Endometrium (tissue), 2 donors: ENCODE measurements around the gene CERS3.

Experiments
- FAIRE-seq: peaks from 2 replicates; lab custom pipeline; 2012; peaks lifted over from hg19 to GRCh38; lab: Jason Lieb, UNC
- donor health status: control.
- donor health status: control.

The CERS3 gene

DNA sequence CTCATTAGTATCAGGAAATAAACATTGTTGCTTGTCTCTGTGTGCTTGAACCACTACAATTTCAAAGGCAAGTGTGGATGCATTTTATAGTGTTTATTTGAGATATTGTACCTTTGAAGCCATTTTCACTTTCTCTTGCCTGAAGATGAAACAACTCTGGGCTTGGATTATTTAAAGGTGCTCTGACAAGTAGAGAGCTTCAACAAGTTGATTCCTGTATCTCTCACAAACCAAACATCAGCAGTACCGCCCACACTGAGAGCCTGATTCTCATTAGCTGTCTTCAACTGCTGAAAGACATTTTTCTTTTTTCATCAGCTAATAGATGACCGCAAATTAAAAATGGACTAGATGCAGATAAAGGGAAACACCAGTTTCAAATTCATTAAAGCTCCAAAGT, 806 bp upstream of the CERS3 start:
- no peak for FAIRE-seq

DNA sequence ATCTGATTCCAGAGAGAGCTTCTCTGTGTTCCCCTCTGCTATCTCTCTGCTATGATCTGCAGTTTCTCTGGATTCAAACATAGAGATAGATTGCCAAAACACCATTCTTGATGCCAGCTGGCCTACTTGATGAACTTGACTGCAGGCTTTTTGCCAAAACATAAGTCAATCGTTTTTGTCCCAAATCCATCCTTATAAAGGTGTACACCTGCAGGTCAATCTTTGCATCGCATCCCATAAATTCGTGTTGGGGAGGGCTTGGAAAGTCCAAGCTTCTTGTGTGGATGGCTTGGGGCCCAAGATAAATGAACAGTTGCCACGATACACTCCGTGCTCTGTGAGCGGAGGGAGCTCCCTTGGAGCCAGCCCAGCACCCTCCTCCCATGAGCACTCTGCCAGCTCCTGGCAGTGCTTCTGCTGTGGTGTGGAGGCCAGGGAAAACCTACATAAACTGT, 2.7 kb downstream of the CERS3 start:
- no peak for FAIRE-seq

DNA sequence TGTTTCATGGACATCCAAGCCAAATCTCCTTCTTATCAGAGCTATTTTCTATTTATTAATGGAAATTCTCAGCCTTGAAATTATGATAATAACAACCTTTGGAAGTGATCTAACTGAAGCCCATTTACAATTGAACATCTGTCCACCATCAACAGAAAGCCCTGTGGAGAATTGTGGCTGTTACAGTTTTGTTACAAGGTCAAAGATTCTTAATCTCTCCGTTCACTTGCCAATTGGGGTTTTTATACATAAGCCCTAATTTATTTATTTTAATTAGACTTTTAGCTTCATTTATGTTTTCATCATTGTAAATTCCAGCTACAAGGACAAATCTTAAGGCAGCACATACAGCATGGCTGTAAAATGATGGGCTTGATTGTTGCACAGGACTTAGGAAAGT, 3.3 kb downstream of the CERS3 start:
- FAIRE-seq = no peak

DNA sequence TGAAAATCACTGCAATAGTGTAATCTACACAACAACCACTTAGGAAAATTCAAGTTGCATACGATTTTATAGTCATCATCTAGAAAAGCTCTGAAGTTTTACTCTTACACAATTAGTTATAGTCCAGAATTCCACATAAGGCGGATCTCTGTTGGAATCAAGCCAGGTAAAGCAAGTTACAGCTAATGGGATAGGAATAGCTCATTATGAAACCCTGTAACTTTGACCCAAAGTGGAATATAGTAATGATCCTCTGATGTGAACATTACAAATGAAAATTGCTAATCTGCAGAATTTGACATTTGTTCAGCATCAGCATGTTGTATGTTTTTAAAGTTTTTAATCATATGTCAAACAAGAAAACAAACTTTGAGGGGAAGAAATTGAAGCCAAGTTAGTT, 4.4 kb downstream of the CERS3 start:
- FAIRE-seq = no peak

DNA sequence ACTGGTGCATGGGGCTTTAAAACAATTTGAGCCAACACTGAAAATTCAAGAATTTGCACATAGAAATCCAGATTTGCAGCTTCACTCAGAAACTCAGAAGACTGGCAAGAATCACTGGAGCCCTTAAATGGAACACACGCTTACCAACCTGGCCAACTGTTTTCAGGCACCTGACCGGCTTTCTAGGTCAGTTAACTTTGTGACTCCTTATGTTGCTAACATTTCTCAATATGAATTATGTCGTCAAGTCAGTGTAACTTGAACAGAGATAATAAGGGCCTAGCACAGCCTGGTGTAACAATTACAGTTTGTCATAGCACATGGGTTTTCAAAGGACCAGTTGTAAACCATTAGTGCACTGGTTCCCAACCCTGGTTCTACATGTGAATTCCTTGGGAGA, 6.8 kb downstream of the CERS3 start:
- FAIRE-seq = no peak

DNA sequence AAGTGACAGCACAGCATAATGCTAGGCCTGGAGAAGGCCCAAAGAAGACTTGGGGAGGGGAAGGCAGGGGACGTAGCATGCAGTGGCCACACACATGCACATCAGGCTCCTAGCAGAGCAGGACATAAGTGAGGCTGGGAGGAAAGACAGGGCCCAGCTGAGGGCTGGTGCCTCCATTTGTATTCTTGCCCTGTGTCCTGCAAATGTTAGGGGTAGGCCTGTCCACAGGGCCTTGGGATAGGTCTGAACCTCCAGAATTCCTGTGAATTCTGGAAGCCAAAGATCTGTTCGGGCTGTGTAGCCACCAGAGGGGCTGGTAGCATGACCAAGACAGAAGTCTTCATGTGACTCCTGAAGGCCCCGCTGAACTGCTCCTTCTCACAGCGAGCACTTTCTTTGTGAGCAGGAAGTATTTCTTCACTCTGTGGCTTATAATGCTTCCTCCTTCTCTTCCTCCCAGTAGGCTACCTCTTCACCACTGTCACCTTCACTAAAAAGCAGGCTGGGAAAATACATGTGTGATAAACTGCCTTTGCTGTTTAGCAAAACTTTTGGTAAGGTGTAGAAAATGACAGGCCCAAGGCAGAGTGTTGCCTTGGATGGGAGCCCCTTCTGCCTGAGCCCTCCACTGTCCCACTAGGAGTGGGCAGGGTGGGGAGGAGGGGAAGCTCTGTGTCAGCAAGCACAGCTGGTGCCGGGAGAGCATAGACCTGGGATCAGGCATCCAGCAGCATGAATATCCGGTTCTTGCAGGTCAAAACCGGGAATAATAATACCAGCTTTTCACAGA, 8.4 kb downstream of the CERS3 start:
- no peak for FAIRE-seq

DNA sequence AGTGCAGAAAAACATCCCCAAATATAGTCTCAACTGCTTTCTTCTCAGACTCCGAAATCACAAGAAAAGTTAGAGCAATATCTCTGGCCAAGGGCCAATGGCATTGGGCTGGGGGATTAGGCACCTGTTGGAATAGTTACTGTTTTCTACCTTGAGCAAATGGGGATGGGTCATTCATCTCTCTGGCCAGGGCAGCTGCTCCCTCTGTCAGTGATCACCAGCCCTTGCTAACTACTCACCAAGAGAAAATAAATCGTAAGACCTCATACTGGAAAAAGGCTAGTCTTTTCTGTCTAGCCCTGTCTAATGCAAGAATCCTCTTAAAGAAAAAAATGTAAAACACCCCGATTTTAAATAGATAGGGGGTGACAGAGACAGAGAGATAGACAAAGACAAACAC, 10.9 kb downstream of the CERS3 start:
- no peak for FAIRE-seq

DNA sequence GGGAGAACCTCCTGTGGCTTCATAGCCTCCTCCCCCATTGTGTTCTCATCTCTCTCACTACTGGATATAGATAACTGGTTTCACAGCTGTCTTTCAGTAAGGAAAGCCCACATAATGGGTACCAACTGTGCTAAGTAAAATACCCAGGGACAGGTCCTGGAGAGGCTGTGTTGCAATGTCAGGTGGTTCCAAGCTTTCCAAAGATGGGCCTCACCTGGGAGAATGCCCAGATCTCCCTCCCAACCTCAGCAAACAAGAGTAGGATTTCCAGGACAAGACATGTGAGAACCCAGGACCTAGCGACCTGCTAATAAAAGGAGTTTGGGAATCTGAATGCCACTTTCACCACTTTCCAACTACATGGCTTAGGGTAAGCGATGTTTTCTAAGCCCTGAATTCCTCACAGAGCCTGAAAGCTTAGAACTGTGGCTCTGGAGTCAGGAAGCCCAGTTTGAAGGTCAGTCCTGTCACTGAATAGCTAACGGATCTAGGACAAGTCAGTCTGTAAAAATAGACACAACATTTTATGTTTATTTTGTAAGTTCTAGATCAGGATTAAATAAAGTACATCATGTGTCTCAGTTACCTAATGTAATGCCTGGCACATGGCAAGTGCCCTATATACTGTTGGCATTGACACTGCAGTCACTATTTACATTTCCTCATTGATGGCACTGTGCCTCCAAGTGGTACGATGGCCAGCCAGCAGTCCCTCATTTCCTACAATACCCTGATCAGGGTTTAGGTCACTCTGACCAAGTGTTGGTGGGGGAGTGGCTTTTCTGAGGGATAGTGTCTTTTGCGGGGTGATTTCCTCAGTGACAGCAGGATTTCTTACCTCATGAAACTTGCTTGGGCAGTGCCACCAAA, 11.9 kb downstream of the CERS3 start:
- FAIRE-seq = no peak

DNA sequence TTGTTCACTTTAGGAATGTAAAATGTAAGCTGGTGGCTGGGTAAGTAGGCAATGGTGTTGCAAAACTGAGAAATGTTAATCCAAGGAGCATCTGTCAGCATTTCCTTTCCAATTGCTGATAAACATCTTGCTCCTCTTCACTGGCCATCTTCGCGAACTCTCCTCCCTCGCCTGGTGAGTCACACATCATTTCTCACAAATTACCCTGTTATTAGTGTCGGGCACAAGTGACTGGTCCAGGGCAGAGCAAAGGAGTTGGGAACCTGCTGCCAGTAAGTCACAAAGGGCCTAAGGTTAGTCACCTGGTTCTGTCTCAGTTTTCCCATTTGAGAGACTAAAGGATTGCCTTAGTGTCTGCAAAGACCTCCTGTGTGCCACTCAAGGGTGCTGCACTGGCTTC, 13.0 kb downstream of the CERS3 start:
- FAIRE-seq = no peak

DNA sequence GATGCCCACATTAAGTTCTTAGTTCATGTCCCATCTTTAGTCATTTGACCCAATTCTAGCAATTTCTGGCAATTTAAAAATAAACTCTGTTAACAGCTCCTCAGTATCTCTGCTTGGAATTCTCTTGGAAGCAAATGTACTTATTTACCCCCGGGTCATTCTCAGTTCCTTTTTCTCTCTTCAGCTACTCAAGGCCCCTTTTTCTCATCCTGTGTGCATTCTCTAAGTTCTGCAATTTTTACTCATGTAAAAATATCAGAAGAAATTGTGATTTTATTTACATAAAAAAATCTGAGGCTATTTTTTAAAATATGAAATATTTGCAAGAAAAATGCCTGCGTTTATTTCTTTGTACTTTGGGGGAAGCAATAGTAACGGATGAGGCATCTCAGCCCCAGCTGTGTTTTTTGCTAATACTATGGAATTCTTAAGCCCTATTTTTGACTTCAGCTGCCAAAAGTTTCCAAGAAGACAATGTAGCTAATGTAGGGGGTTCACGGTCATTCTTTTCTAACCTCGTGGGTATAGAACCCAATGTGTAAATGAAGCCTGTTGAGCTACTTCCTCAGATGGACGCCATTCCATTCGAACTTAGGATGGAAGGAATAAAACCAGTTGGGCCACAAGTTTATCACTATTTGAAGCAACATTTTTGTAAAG, 20.0 kb downstream of the CERS3 start:
- no peak for FAIRE-seq

DNA sequence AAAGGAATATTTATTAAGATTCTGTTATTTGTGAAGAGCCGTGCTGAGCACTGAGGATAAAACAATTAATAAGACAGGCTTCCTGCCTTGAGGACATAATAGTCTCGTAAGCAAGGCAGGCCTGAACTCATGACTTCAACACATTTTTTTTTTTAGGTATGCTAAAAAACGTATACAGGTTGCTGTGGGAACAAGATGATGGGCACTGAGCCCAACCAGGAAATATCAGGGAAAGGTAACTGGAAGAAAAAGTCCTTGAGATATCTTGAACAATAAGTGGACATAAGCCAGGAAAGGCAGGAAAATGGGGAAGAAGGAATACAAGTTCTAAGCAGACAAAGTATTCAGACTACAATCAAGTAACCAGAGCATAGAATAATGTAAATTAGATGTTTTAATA, 26.1 kb downstream of the CERS3 start:
- no peak for FAIRE-seq

DNA sequence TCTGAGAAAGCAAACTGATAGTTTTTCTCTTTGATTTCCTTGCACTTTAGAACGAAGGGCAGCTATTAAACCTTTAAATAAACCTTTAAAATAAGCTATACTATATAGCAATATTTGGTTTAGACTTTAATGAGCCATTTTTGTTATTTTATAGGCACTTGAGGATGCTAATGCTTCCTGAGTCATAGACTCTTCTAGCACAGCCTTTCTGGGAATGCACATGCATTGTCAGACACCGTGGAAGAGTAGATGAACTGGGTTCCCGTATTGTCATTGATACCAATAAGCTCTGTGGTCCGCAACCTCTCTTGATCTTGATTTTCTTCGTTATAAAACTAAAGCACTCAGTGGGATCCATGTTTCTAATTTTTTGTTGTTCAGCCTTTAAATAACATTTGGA, 27.6 kb downstream of the CERS3 start:
- FAIRE-seq = no peak

DNA sequence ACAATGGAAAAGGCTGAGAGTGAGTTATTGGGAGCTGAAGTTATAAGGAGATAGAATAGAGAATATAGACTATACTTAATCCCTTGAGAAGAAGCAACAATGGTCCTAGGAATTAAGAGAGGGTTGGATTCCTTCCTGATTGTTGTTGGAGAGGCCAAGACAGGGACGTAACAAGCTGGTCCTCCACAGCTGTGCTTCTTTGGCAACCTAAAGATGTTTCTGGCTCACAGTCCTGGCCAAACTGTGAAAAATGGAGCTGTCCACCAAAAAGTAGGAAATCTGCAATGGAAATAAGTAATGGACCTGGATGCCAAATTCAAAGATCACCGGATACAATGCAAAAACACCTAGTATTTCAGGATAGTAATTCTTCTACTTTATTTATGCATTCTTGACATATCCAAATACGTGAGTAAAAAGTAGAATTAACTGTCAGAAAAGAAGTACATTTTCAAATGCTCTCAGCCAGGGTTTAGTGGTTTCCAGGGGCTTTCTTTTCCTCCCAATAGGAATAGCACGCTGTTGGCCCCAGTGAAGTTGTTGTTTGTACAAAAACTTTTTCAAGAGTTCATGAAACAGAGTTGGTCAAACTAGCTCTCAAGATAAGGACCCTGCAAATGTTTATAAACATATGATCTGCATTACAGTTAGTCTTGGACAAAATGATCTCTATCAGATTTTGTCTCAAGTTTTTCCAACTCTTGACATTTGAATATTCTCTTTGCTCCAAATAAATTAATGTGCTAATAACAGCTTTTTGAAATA, 28.3 kb downstream of the CERS3 start:
- FAIRE-seq = peak; percentile 48

DNA sequence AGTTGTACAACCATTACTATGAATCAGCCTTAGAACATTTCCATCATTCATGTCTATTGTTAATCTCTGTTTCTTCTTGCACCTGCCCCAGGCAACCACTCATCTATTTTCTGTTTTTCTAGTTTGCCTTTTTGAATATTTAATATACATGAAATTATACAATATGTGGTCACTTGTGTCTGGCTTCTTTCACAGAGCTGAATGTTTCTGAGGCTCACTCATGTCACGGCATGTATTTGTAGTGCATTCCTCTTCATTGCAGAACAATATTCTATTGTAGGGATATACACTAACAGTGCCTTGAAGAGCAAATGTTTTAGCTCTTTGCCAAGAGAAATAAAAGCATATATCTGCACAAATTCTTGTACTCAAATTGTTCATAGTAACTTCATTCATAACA, 32.9 kb downstream of the CERS3 start:
- no peak for FAIRE-seq

DNA sequence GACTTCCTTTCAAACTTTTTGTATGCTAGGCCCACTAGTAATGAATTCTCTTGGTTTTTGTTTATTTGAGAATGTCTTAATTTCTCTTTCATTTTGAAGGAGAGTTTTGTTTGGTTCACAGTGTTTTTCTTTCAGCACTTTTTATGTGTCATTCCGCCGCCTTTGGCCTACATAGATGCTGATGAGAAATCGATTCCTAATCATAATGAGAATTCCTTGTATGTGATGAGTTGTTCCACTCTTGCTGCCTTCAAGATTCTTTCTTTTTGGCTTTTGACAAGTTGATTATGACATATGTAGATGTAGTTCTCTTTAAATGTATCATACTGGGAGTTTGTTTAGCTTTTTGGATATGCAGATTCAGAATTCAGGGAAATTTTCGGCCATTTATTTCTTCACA, 35.5 kb downstream of the CERS3 start:
- no peak for FAIRE-seq

DNA sequence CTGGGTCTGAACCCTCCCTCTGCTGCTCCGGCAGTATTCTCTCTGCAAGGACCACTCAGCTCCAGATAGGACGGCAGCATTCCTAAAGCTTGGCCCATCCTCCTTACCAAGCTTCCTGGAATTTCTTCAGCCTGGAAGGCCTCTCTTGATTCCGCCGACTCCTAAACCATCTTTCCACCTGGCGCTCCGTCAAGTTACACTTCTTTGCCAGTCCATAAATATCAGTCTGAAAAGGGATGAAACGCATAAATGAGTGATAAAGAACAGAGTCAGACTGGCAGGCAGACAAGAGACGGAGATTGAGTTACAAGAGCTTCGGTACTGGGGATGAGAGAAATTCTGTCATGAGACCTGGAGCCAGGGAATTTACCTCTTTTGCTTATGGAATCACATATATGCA, 44.3 kb downstream of the CERS3 start:
- FAIRE-seq = no peak

DNA sequence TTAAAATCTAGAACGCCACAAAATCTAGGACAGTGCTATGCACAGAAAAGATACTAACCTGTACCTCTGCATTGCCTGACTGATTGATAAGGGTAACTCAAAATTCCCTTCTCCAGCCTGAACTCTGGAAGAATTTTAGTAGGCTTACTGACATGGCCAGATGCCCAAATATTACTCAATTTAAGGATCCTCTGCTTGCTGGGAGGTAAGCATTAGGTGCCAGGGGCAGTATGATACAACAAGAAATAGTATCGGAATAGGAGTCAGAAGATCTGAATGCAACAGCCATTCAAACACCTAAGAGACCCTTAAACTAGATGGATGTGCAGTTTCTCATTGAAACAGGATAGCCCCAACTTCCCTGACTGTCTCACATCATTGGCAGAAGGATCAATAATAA, 45.4 kb downstream of the CERS3 start:
- FAIRE-seq = no peak

DNA sequence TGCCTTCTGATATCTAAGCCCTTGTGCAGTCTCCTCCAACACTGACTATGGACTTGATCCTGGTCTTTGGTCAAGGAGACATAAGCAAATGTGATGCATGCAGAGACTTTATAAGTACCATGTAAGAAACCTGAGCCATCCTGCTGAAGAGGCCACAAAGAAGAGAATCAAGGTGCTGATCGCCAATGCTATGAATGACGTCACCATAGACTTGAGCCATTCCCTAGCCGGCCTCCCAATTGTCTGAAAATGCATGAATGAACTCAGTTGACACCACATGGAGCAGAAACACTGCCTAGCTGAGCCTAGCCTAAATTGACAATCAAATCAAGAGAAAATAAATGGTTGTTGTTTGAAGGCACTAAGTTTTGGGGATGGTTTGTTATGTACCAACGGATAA, 51.9 kb downstream of the CERS3 start:
- no peak for FAIRE-seq

DNA sequence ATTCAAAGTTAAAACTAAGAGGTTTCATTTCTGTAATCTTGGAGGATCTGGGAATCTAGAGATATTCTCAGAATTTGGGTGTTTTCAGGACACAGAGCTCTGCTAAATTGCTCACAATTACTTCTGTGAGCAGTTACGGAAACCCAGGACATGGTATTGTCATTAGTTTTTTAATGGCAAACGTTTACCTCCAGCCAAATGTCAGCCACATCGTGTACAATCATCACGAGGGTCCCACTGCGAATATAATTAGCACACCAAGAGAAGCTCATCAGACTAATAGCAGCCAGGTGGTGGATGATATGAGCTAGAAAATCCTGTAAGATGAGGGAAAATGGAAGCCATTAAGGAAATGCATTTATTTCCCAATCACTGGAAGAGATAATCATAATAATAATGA, 56.0 kb downstream of the CERS3 start:
- FAIRE-seq = no peak

DNA sequence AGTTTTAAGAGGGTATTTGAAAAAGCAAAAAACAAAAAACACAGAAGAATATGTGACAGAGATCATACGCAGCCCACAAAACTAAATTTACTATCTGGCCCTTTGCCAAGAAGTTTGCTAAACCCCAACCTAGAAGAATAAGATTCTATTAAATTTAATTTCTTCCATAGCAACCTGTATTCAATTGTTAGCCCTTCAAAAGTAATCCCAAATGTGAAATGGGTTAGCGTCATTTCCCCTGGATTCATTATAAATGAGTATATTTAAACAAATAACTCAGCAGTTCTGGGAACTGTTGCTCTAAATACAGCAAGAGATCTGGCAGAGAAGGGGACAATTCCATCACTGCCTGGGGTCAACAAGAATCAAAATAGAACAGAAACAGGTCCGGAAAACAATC, 56.8 kb downstream of the CERS3 start:
- FAIRE-seq = peak; percentile 48

DNA sequence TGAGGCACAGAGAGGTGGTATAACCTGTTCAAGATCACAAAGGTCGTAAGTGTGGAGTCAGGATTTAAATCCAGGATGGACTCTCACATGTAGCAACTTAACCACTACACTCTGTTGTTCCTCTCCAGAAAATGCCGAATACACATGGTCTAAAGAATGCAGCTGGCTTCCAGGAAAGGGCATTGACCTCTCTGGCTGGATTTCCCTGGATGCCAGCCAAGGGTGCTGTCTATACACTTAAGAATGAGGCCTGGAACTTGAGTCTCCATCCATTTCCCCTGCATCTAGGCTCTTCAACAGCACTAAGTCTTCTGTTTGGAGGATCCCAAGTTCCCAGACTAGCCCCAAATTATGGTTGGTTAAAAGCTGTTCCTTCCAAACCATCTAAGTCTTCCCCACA, 60.5 kb downstream of the CERS3 start:
- no peak for FAIRE-seq

DNA sequence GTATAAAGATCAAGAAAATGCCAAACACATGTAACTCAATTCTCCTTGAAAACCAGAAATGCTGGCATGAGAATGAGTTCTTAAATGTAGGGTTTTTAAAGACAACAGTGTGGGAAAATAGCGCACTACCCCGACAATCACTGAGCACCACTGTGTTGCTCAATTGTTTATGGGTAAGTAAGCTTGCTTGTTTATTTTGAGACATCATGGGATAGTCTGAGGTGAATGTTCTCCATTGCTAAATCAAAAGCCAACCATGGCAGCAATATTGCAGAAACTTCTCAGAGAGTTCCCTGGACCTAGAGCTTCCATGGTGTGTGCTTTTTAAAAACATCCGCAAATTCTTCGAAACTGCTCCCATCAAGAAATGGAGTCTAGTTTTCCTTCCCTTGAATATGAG, 62.7 kb downstream of the CERS3 start:
- no peak for FAIRE-seq
